Cardiac fibroblast (primary cell): ENCODE data around the gene LMOD3.
A peak's percentile ranks its signal among the peaks of the same experiment; 100 is the strongest.

Source experiments
- DNase-seq, 2 donors: peaks; one replicate each; pipeline versions ENCODE4 v3.0.0 to v3.0.0-alpha.2; 2010; ENCODE audit warnings: low read depth in 2 of 2
- H3K4me3 ChIP-seq, 2 donors: replicated peaks in 1 of 2; 1 replicate in 1 of 2; 2 replicates in 1 of 2; pipeline ENCODE4 v1.5.1; 2011; ENCODE audit warnings: low read depth in 2 of 2, low read length in 2 of 2, mild to moderate bottlenecking in 2 of 2, moderate library complexity in 1 of 2
- CTCF ChIP-seq: IDR thresholded peaks from one replicate; pipeline ENCODE4 v1.5.1; 2011; ENCODE audit warnings: low read depth, mild to moderate bottlenecking, low read length, inconsistent platforms

Gene LMOD3

GRCh38 chr3:69091389-69092029, 30.9 kb downstream of the LMOD3 start:
- no peak overlapping the region for H3K4me3 ChIP-seq
- no peak for TF ChIP-seq CTCF
- no peak for DNase-seq

- peak; percentile 75 to 84 for DNase-seq
- no peak for TF ChIP-seq CTCF
- H3K4me3 ChIP-seq, result no peak overlapping the region
These were observed 32.4 kb downstream of the LMOD3 start for GRCh38 chr3:69090021-69090420.

GRCh38 chr3:69088063-69088462, 34.3 kb downstream of the LMOD3 start:
- peak; percentile 38 to 64 for DNase-seq
- peak overlapping the region in 1 of 2 donors; percentile 16 for H3K4me3 ChIP-seq
- TF ChIP-seq CTCF, result no peak

- no peak for TF ChIP-seq CTCF
- DNase-seq, result no peak
- H3K4me3 ChIP-seq, result peak overlapping the region; percentile 8 to 75
These were observed 35.2 kb downstream of the LMOD3 start for GRCh38 chr3:69087030-69087791.

- peak; percentile 97 for DNase-seq
- no peak for TF ChIP-seq CTCF
- H3K4me3 ChIP-seq, result peak overlapping the region; percentile 75 to 85
These were observed 36.3 kb downstream of the LMOD3 start for GRCh38 chr3:69085833-69086722.

- DNase-seq, result peak; percentile 22 to 32
- no peak for TF ChIP-seq CTCF
These were observed 37.1 kb downstream of the LMOD3 start for GRCh38 chr3:69085168-69085832.

More at GRCh38 chr3:69085168-69085832, 37.1 kb downstream of the LMOD3 start:
- H3K4me3 ChIP-seq, result peak overlapping the region; percentile 75 to 85
